ENCODE data around the gene SGSM1. TPM values are rescaled to one million over a fixed set of nuclear protein-coding genes. Genes with fewer than 3 reads are reported as not detected.

Gene SGSM1
- total and polyA plus RNA-seq, 2 donors from 2014 or later, result 3.6 to 4.7 TPM

GRCh38 chr22:24847490-24847889 is 41.5 kb downstream of the SGSM1 start:
- no peaks in the 10 kb centered on the region for H3K36me3 ChIP-seq (ENCODE audit: control insufficient read depth in 2 of 3, insufficient read depth in 3 of 3, low read length in 3 of 3)
- H3K9me3 ChIP-seq (ENCODE audit: control insufficient read depth in 2 of 3, insufficient read depth in 1 of 3, low read length in 3 of 3), result no peaks in the 10 kb centered on the region
- no peak for FAIRE-seq
- DNase-seq, result no peak
- no peaks in the 10 kb centered on the region for H3K4me1 ChIP-seq (ENCODE audit: control insufficient read depth in 2 of 3, insufficient read depth in 2 of 3, low read depth in 1 of 3, low read length in 3 of 3)
- TF ChIP-seq CTCF (IDR thresholded peaks at IDR 0.05; ENCODE audit: borderline replicate concordance, extremely low read depth, insufficient read depth), result no peak
- intact Hi-C loops (cut with DNase I), result no loop called here
- H3K27ac ChIP-seq (ENCODE audit: low read depth in 2 of 2, low read length in 2 of 2), result no peak overlapping the region
- H3K4me3 ChIP-seq (ENCODE audit: low read length in 3 of 3), result no peak overlapping the region
- no peak overlapping the region for H3K9ac ChIP-seq (ENCODE audit: low read length in 3 of 3)
- no peaks in the 10 kb centered on the region for H3K27me3 ChIP-seq (ENCODE audit: control insufficient read depth, insufficient read depth, low read length)

GRCh38 chr22:24848559-24849168 is 42.7 kb downstream of the SGSM1 start:
- Histone ChIP-seq H3K9me3 (ENCODE audit: control insufficient read depth in 2 of 3, insufficient read depth in 1 of 3, low read length in 3 of 3) (no peaks in the 10 kb centered on the region), H3K4me3 (ENCODE audit: low read length in 3 of 3) (no peak overlapping the region), H3K36me3 (ENCODE audit: control insufficient read depth in 2 of 3, insufficient read depth in 3 of 3, low read length in 3 of 3) (no peaks in the 10 kb centered on the region), H3K9ac (ENCODE audit: low read length in 3 of 3) (no peak overlapping the region), H3K27me3 (ENCODE audit: control insufficient read depth, insufficient read depth, low read length) (no peaks in the 10 kb centered on the region), H3K4me1 (ENCODE audit: control insufficient read depth in 2 of 3, insufficient read depth in 2 of 3, low read depth in 1 of 3, low read length in 3 of 3) (no peaks in the 10 kb centered on the region), H3K27ac (ENCODE audit: low read depth in 2 of 2, low read length in 2 of 2) (no peak overlapping the region)
- FAIRE-seq (no peak), DNase-seq (no peak)
- no peak for TF ChIP-seq CTCF (IDR thresholded peaks at IDR 0.05; ENCODE audit: borderline replicate concordance, extremely low read depth, insufficient read depth)
- intact Hi-C loops (cut with DNase I), result no loop called here

GRCh38 chr22:24855794-24856193 is 49.8 kb downstream of the SGSM1 start:
- intact Hi-C loops (cut with DNase I), result no loop called here
- no peak for TF ChIP-seq CTCF (IDR thresholded peaks at IDR 0.05; ENCODE audit: borderline replicate concordance, extremely low read depth, insufficient read depth)
- Histone ChIP-seq H3K4me1 (ENCODE audit: control insufficient read depth in 2 of 3, insufficient read depth in 2 of 3, low read depth in 1 of 3, low read length in 3 of 3) (no peaks in the 10 kb centered on the region), H3K4me3 (ENCODE audit: low read length in 3 of 3) (no peak overlapping the region), H3K36me3 (ENCODE audit: control insufficient read depth in 2 of 3, insufficient read depth in 3 of 3, low read length in 3 of 3) (peaks cover 0 to 8% (median 6%) of the 10 kb centered on the region in 3 donors), H3K9ac (ENCODE audit: low read length in 3 of 3) (no peak overlapping the region), H3K9me3 (ENCODE audit: control insufficient read depth in 2 of 3, insufficient read depth in 1 of 3, low read length in 3 of 3) (no peaks in the 10 kb centered on the region), H3K27me3 (ENCODE audit: control insufficient read depth, insufficient read depth, low read length) (no peaks in the 10 kb centered on the region), H3K27ac (ENCODE audit: low read depth in 2 of 2, low read length in 2 of 2) (no peak overlapping the region)
- DNase-seq (no peak), FAIRE-seq (no peak)

- intact Hi-C loops (cut with DNase I), result no loop called here
- H3K4me3 ChIP-seq (ENCODE audit: low read length in 3 of 3), result no peak overlapping the region
- no peak for FAIRE-seq
- H3K9me3 ChIP-seq (ENCODE audit: control insufficient read depth in 2 of 3, insufficient read depth in 1 of 3, low read length in 3 of 3), result no peaks in the 10 kb centered on the region
- no peak overlapping the region for H3K27ac ChIP-seq (ENCODE audit: low read depth in 2 of 2, low read length in 2 of 2)
- no peak for TF ChIP-seq CTCF (IDR thresholded peaks at IDR 0.05; ENCODE audit: borderline replicate concordance, extremely low read depth, insufficient read depth)
- H3K27me3 ChIP-seq (ENCODE audit: control insufficient read depth, insufficient read depth, low read length), result no peaks in the 10 kb centered on the region
- H3K36me3 ChIP-seq (ENCODE audit: control insufficient read depth in 2 of 3, insufficient read depth in 3 of 3, low read length in 3 of 3), result peaks cover 0 to 8% (median 8%) of the 10 kb centered on the region in 3 donors
- no peaks in the 10 kb centered on the region for H3K4me1 ChIP-seq (ENCODE audit: control insufficient read depth in 2 of 3, insufficient read depth in 2 of 3, low read depth in 1 of 3, low read length in 3 of 3)
- DNase-seq, result no peak
- no peak overlapping the region for H3K9ac ChIP-seq (ENCODE audit: low read length in 3 of 3)
These were observed 51.6 kb downstream of the SGSM1 start for GRCh38 chr22:24857576-24857975.
